Calu3 (cell line): ENCODE results near the gene IL17C. TPM values are rescaled to one million over a fixed set of nuclear protein-coding genes. Genes with fewer than 3 reads are reported as not detected.

Experiments
- BruUV-seq: library from RNA; stranded (reverse); fragments of 400-500 nt; replicated peaks from 2 replicates; lab custom pipeline; 2021; lab: Mats Ljungman, UMichigan
- CTCF ChIA-PET: fragments of 300-600 bp; sonication (Branson Sonifier 250); formaldehyde crosslinking; loops from one replicate; lab custom pipeline; 2022; ENCODE audit warnings: antibody characterized with exemption; lab: Charles Lee
- DNase-seq: peaks from one replicate; pipeline ENCODE4 v3.0.0; 2022
- H3K27ac Mint-ChIP-seq: one replicate; pipeline ENCODE4 v1.8.0; 2022; ENCODE audit warnings: mixed read lengths; ENCODE audit not compliant: unreplicated experiment
- H3K27me3 Mint-ChIP-seq: one replicate; pipeline ENCODE4 v1.8.0; 2022; ENCODE audit warnings: mixed read lengths; ENCODE audit not compliant: unreplicated experiment
- H3K36me3 Mint-ChIP-seq: one replicate; pipeline ENCODE4 v1.8.0; 2022; ENCODE audit warnings: mild to moderate bottlenecking, moderate library complexity, mixed read lengths; ENCODE audit not compliant: insufficient read depth, unreplicated experiment
- H3K4me1 Mint-ChIP-seq: one replicate; pipeline ENCODE4 v1.8.0; 2022; ENCODE audit warnings: mild to moderate bottlenecking, low read depth, mixed read lengths; ENCODE audit not compliant: unreplicated experiment
- H3K4me3 Mint-ChIP-seq: one replicate; pipeline ENCODE4 v1.8.0; 2022; ENCODE audit warnings: mild to moderate bottlenecking, low read depth, moderate library complexity, mixed read lengths; ENCODE audit not compliant: unreplicated experiment
- H3K9me3 Mint-ChIP-seq: one replicate; pipeline ENCODE4 v1.8.0; 2022; ENCODE audit warnings: low read depth, mixed read lengths; ENCODE audit not compliant: unreplicated experiment
- intact Hi-C: fragments of 100-400 bp; cut with micrococcal nuclease; formaldehyde crosslinking; loops from one replicate; pipeline ENCODE4 v1.10.0; 2022; ENCODE audit not compliant: unreplicated experiment
- total RNA-seq: library from RNA; stranded (reverse); gene quantifications from 2 replicates; pipeline ENCODE4 v1.2.3, GENCODE V29; 2022
- TF ChIP-seq, protein P1 (sequence below): fragments of 200-600 bp; IDR thresholded peaks from one replicate; pipeline ENCODE4 v1.8.0; 2022; ENCODE audit warnings: antibody characterized with exemption; ENCODE audit not compliant: unreplicated experiment

The IL17C gene
- total RNA-seq, 1 experiment from 2014 or later, result not detected

DNA sequence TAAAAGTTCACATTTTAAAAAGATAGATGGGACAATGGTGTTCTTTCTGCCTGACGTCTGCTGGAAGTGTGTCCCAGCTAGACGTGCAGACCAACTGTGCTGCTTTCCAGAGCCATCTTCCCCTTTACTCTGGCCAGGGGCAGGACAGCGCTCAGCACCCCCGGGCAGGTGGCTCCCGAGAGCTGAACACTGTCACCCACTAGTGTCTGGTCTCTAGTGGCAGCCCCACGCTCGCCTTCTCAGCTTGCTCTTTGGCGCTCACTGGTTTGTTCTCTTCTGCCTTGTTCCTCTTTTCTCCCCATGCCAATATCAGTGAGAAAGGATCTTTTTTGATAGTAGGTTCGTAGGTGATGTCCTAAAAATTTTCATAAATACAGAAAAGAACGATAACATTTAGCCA lies 42.5 kb upstream of the IL17C start:
- TF ChIP-seq, protein P1, sequence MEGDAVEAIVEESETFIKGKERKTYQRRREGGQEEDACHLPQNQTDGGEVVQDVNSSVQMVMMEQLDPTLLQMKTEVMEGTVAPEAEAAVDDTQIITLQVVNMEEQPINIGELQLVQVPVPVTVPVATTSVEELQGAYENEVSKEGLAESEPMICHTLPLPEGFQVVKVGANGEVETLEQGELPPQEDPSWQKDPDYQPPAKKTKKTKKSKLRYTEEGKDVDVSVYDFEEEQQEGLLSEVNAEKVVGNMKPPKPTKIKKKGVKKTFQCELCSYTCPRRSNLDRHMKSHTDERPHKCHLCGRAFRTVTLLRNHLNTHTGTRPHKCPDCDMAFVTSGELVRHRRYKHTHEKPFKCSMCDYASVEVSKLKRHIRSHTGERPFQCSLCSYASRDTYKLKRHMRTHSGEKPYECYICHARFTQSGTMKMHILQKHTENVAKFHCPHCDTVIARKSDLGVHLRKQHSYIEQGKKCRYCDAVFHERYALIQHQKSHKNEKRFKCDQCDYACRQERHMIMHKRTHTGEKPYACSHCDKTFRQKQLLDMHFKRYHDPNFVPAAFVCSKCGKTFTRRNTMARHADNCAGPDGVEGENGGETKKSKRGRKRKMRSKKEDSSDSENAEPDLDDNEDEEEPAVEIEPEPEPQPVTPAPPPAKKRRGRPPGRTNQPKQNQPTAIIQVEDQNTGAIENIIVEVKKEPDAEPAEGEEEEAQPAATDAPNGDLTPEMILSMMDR, result no peak
- no peaks in the 10 kb centered on the region for H3K4me1 Mint-ChIP-seq
- CTCF ChIA-PET, result no interaction called here
- H3K9me3 Mint-ChIP-seq, result no peaks in the 10 kb centered on the region
- no peaks in the 10 kb centered on the region for H3K27me3 Mint-ChIP-seq
- intact Hi-C loops, result no loop called here
- no TSS peak for BruUV-seq
- H3K27ac Mint-ChIP-seq, result no peak overlapping the region
- H3K4me3 Mint-ChIP-seq, result no peak overlapping the region
- H3K36me3 Mint-ChIP-seq, result peaks cover 54% of the 10 kb centered on the region
- DNase-seq, result no peak

DNA sequence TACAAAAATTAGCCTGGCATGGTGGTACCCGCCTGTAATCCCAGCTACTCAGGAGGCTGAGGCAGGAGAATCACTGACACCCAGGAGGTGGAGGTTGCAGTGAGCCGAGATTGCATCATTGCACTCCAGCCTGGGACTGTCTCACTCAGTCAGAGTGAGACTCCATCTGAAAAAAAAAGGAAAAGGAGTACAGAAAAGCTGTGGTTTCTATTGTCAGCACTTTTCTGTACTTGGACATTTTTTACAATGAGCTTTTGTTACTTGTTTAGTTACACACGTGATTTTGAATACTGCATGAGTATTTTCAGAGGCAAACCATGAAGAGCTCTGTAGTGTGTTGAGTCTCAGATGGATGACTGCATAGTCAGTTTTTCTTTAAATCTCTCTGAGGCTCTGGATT lies 41.9 kb upstream of the IL17C start:
- intact Hi-C loops, result no loop called here
- H3K27me3 Mint-ChIP-seq, result no peaks in the 10 kb centered on the region
- H3K27ac Mint-ChIP-seq, result no peak overlapping the region
- H3K4me1 Mint-ChIP-seq, result no peaks in the 10 kb centered on the region
- H3K9me3 Mint-ChIP-seq, result no peaks in the 10 kb centered on the region
- CTCF ChIA-PET, result no interaction called here
- no TSS peak for BruUV-seq
- peaks cover 51% of the 10 kb centered on the region for H3K36me3 Mint-ChIP-seq
- no peak overlapping the region for H3K4me3 Mint-ChIP-seq
- TF ChIP-seq, protein P1, result no peak
- no peak for DNase-seq

DNA sequence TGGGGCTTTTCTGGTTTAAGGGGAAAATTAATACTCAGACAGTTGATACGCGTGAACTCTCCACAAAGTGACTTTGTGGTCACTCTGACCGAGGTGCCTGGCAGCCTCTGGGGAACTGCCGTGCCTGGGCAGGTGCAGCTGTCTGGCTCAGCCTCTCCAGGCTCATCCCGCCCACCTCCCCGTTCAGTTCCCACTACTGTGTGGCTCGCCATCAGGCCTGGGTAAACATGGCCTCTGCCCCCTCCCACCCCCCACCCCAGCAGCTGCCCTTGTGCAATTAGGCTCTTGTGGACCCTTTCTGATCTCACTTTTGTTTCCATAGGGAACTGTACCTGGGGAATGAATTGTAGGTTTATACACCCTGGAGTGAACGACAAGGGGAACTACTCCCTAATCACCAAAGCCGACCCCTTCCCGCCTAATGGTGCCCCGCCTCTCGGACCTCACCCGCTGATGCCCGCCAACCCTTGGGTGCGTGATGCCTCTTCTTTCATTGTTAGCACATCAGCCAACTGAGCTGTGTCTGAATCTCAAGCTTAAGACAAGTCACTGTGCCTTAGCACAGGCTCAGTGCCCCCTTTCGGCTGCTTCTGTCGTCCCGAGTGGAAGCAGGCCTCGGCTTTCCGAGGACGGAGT lies 40.4 kb upstream of the IL17C start:
- no peaks in the 10 kb centered on the region for H3K9me3 Mint-ChIP-seq
- TF ChIP-seq, protein P1, result no peak
- no peak overlapping the region for H3K4me3 Mint-ChIP-seq
- H3K27me3 Mint-ChIP-seq, result no peaks in the 10 kb centered on the region
- CTCF ChIA-PET, result no interaction called here
- H3K36me3 Mint-ChIP-seq, result peaks cover 50% of the 10 kb centered on the region
- intact Hi-C loops, result no loop called here
- no TSS peak for BruUV-seq
- DNase-seq, result no peak
- no peaks in the 10 kb centered on the region for H3K4me1 Mint-ChIP-seq
- H3K27ac Mint-ChIP-seq, result no peak overlapping the region

DNA sequence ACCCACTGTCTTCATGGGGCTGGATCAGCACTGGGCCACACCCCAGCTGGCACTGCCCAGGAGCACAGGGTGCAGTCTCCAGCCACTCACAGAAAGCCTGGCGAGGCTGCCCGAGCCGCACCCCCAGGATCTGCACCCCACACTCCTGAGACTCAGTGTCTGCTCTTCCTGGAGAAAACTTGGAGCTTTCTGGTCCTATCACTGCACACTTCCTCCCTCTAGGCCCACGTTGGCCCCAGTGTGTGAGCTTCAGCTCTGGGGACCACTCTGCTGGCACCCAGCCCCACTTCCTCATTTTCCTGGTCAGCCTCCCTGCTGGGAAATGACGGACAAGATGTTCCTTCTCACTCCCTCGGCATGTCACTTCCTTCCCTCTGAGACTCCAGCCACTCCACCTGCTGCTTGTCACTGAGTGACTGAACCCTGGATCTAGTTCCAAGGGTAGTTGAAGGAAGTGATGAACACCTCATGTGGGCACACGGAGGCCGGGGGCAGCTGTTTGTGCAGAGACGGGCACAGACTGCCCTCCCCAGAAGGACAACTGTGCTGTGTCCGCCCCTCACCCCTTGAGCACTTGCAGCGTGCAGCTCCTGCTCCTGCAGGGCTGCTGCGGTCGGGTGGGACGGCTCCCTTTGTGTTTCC lies 39.2 kb upstream of the IL17C start:
- intact Hi-C loops, result no loop called here

More for the DNA sequence above, 39.2 kb upstream of the IL17C start:
- Mint-ChIP-seq H3K27me3 (no peaks in the 10 kb centered on the region), H3K36me3 (peaks cover 47% of the 10 kb centered on the region), H3K4me1 (no peaks in the 10 kb centered on the region), H3K27ac (no peak overlapping the region), H3K9me3 (no peaks in the 10 kb centered on the region), H3K4me3 (no peak overlapping the region)
- DNase-seq, result no peak
- BruUV-seq, result no TSS peak
- CTCF ChIA-PET, result no interaction called here
- TF ChIP-seq, protein P1, result no peak
